Measurements from ENCODE around the gene SERPINI2. TPM values are rescaled to one million over a fixed set of nuclear protein-coding genes. Genes with fewer than 3 reads are reported as not detected.
"Not testable (repeated sequence)": the region's sequence is repeated elsewhere in the genome, so short reads cannot be mapped to it uniquely, and the experiment has no call there.

The SERPINI2 gene
- total RNA-seq, 1 donor from 2014 or later, result 0.23 TPM

DNA sequence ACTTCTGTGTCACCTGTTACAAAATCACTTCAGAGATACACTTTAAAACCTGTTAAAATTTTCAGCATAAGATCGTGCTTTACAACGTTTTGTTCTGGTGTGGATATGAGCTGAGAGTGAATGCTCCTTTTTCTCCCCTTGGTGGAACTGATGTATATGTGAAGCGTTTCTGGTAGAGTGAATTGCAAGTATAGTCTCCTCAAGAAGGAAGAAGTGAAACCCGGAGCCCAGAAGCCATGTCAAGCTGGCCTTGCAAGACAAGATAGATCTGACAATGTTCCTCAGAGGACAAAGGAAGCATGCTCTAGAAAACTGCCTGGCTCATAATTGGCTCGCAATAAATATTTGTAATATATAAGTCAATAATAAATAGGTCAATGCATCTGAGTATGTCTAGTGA lies 23.6 kb downstream of the SERPINI2 start:
- no peak for DNase-seq (ENCODE audit: low spot score)

DNA sequence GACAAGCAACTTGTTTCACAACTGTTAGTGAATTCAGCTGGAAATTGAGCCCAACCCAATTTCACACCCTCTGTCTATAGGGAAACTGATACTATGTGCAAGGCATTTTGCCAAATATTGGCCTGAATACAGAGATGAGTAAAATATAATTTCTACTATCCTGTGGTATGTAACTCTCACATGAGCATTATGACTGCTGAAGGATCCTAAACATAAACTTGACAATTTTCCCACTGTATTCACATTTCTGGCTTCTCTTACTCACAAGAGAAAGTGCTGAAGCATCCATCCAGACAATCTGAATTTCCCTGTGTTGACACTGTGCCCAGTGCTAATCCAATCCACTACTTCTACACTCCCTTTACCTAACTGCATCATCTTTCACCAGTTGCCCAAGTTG lies 28.4 kb downstream of the SERPINI2 start:
- DNase-seq (ENCODE audit: low spot score), result no peak

DNA sequence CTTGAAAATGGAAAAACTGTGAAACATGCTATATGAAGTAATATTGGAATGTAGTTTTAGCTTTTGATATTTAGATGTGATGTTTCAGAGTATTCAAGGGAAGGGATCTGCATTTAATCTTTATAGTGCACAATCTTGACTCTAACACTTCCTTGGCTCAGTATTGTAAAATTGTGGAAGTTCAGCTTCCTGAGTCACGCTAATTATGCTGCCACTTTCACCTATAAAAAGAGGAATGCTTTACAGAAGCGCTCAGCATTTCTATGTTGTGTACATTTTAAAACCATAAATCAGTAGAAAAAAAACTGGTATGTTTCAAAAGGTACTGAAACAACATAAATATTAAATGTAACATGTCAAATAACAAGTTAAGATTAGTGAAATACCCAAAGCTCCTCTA lies 32.6 kb downstream of the SERPINI2 start:
- DNase-seq (ENCODE audit: low spot score), result no peak

DNA sequence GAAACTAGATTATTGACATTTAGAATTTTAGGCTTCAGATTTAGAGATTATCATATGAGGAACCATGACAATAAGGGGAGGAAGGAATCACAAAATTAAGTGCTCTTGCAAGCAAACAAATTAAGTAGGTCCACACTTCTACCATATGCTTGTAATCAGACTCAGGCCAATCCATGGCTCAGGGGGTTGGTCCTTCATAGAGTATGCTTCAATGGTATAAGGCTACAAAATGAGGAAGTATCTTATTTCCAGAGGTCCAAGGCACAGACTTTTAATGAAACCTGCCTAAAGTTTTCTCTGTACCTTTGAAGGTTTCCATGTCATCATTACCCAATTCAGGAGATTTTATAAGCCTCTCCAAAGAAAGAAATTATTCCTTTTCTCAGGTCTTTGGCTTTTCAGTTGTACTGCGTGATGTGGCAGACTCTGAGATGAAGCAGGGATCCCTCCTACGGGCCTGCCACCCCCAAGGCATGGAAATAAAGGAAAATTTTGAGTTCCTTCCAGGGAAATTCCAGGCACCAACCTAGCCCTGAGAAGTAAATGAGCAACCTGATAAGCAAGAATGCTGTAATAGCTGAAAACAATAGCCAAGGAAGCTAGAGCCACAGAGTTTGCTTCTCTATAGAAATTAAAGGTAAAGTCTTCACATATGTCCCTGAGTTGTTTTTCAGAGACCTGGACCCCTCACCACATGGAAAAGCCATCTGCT lies 36.3 kb downstream of the SERPINI2 start:
- DNase-seq (ENCODE audit: low spot score), result no peak

DNA sequence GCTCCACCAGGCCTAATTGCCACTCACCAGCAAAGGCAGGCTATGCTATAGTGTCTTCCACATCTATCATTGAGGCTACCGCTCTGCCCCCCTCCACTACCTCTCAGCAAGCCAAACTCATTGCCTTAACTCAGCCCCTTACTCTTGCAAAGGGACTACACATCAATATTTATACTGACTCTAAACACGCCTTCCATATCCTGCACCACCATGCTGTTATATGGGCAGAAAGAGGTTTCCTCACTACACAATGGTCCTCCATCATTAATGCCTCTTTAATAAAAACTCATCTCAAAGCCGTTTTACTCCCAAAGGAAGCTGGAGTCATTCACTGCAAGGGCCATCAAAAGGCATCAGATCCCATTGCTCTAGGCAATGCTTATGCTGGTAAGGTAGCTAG lies 46.9 kb downstream of the SERPINI2 start:
- not testable (repeated sequence) for DNase-seq (ENCODE audit: low spot score)

DNA sequence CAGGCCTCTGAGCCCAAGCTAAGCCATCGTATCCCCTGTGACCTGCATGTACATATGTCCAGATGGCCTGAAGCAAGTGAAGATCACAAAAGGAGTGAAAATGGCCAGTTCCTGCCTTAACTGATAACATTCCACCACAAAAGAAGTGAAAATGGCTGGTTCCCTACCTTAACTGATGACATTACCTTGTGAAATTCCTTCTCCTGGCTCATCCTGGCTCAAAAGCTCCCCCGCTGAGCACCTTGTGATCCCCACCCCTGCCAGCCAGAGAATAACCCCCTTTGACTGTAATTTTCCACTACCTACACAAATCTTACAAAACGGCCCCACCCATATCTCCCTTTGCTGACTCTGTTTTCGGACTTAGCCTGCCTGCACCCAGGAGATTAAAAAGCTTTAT lies 51.4 kb downstream of the SERPINI2 start:
- DNase-seq (ENCODE audit: low spot score), result not testable (repeated sequence)

DNA sequence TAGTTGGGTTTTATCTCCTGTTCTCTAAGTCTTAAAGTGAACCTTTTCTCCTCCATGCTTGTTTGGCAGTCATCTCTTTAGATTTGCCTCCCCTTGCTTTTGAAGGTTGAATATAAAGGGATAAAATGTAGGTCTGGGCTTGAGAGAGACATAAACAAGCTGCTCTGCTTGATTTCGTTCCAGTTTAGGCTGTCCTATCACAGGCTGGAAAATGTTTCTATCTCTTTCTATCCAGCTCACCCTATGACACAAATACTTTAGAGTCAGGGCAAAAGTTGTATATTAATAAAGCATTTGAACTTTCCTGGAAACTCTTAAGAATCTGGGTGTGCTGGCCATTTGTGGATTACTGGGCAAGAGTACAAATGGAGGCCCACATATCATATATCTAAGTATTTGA lies 64.2 kb downstream of the SERPINI2 start:
- no peak for DNase-seq (ENCODE audit: low spot score)

DNA sequence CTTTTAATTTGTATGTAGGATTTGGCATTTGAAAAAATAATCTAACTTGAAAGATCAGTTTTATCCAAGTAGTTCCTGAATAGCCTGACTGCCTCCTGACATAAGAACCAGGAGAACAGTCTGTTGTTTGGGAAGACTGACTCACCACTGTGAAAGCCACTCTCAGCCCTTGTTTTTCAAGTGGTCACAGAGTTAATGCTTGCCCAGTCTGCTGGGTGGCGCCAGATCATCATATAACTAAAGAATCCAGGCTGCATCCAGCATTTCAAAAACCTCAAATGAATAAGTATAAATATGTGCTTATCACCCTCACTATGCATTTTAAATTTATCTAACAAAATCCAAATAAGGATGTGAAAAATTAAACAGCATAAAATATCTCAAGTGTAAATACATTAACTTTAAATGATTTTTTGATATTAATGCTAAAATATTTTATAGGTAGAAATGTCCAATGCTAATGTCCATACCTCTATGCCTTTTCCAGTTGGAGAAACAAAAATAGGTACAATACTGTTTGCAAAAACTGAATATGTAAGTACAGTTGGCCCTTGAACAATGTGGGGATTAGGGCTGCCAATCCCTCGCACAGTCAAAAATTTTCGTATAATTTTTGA lies 66.9 kb downstream of the SERPINI2 start:
- DNase-seq (ENCODE audit: low spot score), result peak; percentile 14

DNA sequence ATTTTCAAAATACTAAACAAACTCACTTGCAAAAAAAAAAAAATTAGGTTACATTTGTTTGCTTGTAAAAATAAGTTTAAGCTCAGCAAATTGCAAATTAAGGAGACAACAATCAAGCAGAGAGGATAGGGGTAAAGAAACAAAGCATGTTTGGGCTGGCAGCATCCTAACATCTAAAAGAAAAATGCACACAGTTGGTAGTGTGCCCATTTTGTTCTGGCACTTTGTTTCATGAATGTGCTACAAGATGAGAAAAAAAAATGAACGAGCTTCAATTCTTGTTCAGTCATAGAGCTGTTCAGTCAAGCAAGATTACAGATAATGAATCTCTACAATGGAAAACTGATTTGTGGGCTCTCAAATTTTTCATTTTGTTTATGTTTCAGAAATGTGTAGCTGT lies 76.0 kb downstream of the SERPINI2 start:
- DNase-seq (ENCODE audit: low spot score), result no peak

DNA sequence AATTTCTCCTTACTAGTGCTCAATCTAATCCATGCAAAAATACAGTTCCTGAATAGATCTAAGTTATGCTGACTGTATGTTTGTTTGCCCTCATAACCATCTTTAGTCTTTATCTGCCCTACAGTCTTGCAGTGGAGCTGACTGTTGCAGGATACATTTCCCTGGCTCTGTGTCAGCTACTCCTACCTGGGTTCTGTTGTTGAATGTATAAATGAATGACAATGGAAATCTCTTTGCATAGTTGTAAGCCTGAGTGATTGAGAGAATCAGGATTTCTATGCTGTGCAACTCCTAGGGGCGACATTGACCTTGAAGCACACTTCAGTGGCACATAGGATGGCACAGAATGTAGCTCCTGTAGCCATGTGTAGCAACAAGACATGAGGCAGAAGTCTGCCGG lies 77.8 kb downstream of the SERPINI2 start:
- no peak for DNase-seq (ENCODE audit: low spot score)

DNA sequence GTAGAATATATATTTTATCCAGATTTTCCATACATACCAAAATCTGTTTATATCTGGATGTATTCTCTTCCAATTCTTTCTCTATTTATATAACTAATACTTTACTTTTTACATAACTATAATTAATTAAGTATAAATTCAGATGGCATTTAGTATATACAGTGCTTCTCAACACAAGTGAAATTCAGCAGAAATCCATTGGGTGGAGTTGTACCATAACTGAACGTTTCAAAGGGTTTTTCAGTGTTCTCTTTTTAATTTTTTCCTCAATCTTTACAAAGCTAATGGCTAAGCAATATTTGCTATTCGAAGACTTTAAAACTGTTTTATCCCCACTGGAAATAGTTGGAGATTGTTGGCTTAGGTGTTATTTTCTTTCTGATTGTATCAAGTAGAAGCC lies 79.8 kb downstream of the SERPINI2 start:
- no peak for DNase-seq (ENCODE audit: low spot score)

Other genes with a start within 250 kb of the SERPINI2 start
- gene ZBBX, start 93.7 kb downstream of the SERPINI2 start, total RNA-seq, result not detected
- 0.32 TPM for gene WDR49, start 179.9 kb upstream of the SERPINI2 start, total RNA-seq

Data from mucosa of gallbladder (tissue), 1 donor.